Measurements from ENCODE around the gene LILRB3.

LILRB3 gene

DNA sequence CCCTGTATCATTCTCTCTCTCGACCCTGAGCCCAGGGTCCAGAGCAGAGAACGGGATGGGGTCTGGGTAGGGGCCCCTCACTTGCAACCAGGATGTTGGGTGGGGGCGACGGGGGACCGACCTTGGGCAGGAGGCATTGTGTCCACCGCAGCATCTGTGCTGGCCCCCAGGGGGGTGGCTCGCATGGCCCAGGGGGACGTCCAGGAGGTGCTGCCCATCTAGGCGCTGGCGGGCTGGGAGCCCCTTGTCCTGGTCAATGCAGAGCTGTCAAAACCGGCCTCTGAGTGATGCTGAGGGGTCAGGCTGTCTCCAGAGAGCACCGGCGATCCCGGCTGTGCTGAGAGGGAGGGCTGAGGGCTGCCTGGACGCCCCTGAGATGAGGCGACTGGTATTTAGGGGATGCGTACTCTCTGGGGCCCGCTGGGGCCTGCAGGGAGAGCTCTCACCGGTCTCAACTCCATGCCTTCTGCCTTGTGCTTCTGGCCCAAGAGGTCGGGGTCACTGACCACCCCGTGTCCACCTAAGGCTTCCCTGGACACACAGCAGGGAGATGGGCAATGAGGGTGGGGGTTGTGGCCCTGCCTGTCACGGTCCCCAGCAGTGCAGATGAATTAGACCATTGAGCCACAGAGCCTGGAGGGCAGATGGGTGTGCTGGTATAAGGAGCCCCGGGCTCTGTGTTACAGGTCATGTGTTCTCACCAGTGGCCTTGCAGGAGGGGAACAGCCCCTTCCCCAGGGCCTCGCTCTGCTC lies 13.6 kb downstream of the LILRB3 start:
- Histone ChIP-seq H4K8ac (ENCODE audit: low read length) (peak overlapping the region; percentile 67), H3K79me1 (replicated peaks; ENCODE audit: low read length, poor library complexity, severe bottlenecking) (peaks cover 7% of the 10 kb centered on the region), H2BK12ac (ENCODE audit: low read length in 2 of 2) (peak overlapping the region in 1 of 2 experiments; percentile 74), H2BK5ac (ENCODE audit: low read depth, low read length, poor library complexity, severe bottlenecking) (no peak overlapping the region), H3K9ac (ENCODE audit: low read length) (peak overlapping the region; percentile 82), H2AFZ (ENCODE audit: low read depth, low read length) (no peak overlapping the region), H3K9me3 (ENCODE audit: control insufficient read depth, low read length) (no peaks in the 10 kb centered on the region), H3K18ac (ENCODE audit: low read depth in 1 of 2, low read length in 2 of 2) (peak overlapping the region; percentile 52 to 58), H2AK5ac (ENCODE audit: low read length, severe bottlenecking) (no peak overlapping the region), H3K36me3 (ENCODE audit: control insufficient read depth in 1 of 2, insufficient read depth in 2 of 2, low read depth in 1 of 2, low read length in 2 of 2) (peaks cover 50 to 58% of the 10 kb centered on the region in 2 experiments), H3K23ac (ENCODE audit: low read length in 2 of 2) (peak overlapping the region in 1 of 2 experiments; percentile 36), H3K4ac (ENCODE audit: low read depth in 1 of 2, low read length in 2 of 2) (peak overlapping the region in 1 of 2 experiments; percentile 49), H3K27me3 (ENCODE audit: control insufficient read depth in 1 of 2, insufficient read depth in 1 of 2, low read length in 2 of 2) (no peaks in the 10 kb centered on the region), H3K4me3 (ENCODE audit: insufficient read depth in 1 of 2, low read depth in 1 of 2, low read length in 2 of 2) (no peak overlapping the region), H3K27ac (ENCODE audit: low read length, poor library complexity, severe bottlenecking) (peak overlapping the region; percentile 30), H3K4me1 (ENCODE audit: control insufficient read depth, insufficient read depth, low read depth, low read length) (peaks cover 50% of the 10 kb centered on the region), H4K91ac (ENCODE audit: low read length) (peak overlapping the region; percentile 43), H3K4me2 (ENCODE audit: low read length, poor library complexity, severe bottlenecking) (peak overlapping the region; percentile 5), H2BK15ac (ENCODE audit: low read depth, poor library complexity, severe bottlenecking) (peak overlapping the region; percentile 90), H2BK120ac (ENCODE audit: low read depth, low read length) (peak overlapping the region; percentile 67), H3K14ac (ENCODE audit: low read length in 2 of 2) (peak overlapping the region in 1 of 2 experiments; percentile 24)
- no peak for DNase-seq
- 60% methylated on average over 24 of the region's 24 CpGs for WGBS

GRCh38 chr19:54208784-54209057 lies 14.1 kb downstream of the LILRB3 start:
- H2AK5ac ChIP-seq (ENCODE audit: low read length, severe bottlenecking), result no peak overlapping the region
- H3K9ac ChIP-seq (ENCODE audit: low read length), result peak overlapping the region; percentile 82
- H3K27ac ChIP-seq (ENCODE audit: low read length, poor library complexity, severe bottlenecking), result no peak overlapping the region
- no peak overlapping the region for H2AFZ ChIP-seq (ENCODE audit: low read depth, low read length)
- no peak overlapping the region for H3K23ac ChIP-seq (ENCODE audit: low read length in 2 of 2)
- no peak overlapping the region for H2BK12ac ChIP-seq (ENCODE audit: low read length in 2 of 2)
- H3K27me3 ChIP-seq (ENCODE audit: control insufficient read depth in 1 of 2, insufficient read depth in 1 of 2, low read length in 2 of 2), result no peaks in the 10 kb centered on the region
- H3K14ac ChIP-seq (ENCODE audit: low read length in 2 of 2), result no peak overlapping the region
- H2BK120ac ChIP-seq (ENCODE audit: low read depth, low read length), result no peak overlapping the region
- H3K4me3 ChIP-seq (ENCODE audit: insufficient read depth in 1 of 2, low read depth in 1 of 2, low read length in 2 of 2), result no peak overlapping the region
- H2BK15ac ChIP-seq (ENCODE audit: low read depth, poor library complexity, severe bottlenecking), result no peak overlapping the region
- H3K4ac ChIP-seq (ENCODE audit: low read depth in 1 of 2, low read length in 2 of 2), result no peak overlapping the region
- peak overlapping the region; percentile 36 for H4K8ac ChIP-seq (ENCODE audit: low read length)
- H3K18ac ChIP-seq (ENCODE audit: low read depth in 1 of 2, low read length in 2 of 2), result peak overlapping the region in 1 of 2 experiments; percentile 13
- no peak overlapping the region for H4K91ac ChIP-seq (ENCODE audit: low read length)
- H2BK5ac ChIP-seq (ENCODE audit: low read depth, low read length, poor library complexity, severe bottlenecking), result no peak overlapping the region
- H3K4me1 ChIP-seq (ENCODE audit: control insufficient read depth, insufficient read depth, low read depth, low read length), result peaks cover 52% of the 10 kb centered on the region
- DNase-seq, result peak; percentile 26
- WGBS, result 89% methylated on average over 8 of the region's 8 CpGs
- no peak overlapping the region for H3K4me2 ChIP-seq (ENCODE audit: low read length, poor library complexity, severe bottlenecking)
- peaks cover 52 to 63% of the 10 kb centered on the region in 2 experiments for H3K36me3 ChIP-seq (ENCODE audit: control insufficient read depth in 1 of 2, insufficient read depth in 2 of 2, low read depth in 1 of 2, low read length in 2 of 2)
- H3K79me1 ChIP-seq (replicated peaks; ENCODE audit: low read length, poor library complexity, severe bottlenecking), result peaks cover 7% of the 10 kb centered on the region
- no peaks in the 10 kb centered on the region for H3K9me3 ChIP-seq (ENCODE audit: control insufficient read depth, low read length)

GRCh38 chr19:54207983-54208783 lies 14.6 kb downstream of the LILRB3 start:
- H3K36me3 ChIP-seq (ENCODE audit: control insufficient read depth in 1 of 2, insufficient read depth in 2 of 2, low read depth in 1 of 2, low read length in 2 of 2), result peaks cover 57 to 67% of the 10 kb centered on the region in 2 experiments
- H2BK12ac ChIP-seq (ENCODE audit: low read length in 2 of 2), result no peak overlapping the region
- H3K4ac ChIP-seq (ENCODE audit: low read depth in 1 of 2, low read length in 2 of 2), result no peak overlapping the region
- no peak overlapping the region for H2AFZ ChIP-seq (ENCODE audit: low read depth, low read length)
- H2BK15ac ChIP-seq (ENCODE audit: low read depth, poor library complexity, severe bottlenecking), result no peak overlapping the region
- no peak overlapping the region for H3K4me2 ChIP-seq (ENCODE audit: low read length, poor library complexity, severe bottlenecking)
- peak overlapping the region; percentile 82 for H3K9ac ChIP-seq (ENCODE audit: low read length)
- H3K79me1 ChIP-seq (replicated peaks; ENCODE audit: low read length, poor library complexity, severe bottlenecking), result peaks cover 4% of the 10 kb centered on the region
- H3K4me3 ChIP-seq (ENCODE audit: insufficient read depth in 1 of 2, low read depth in 1 of 2, low read length in 2 of 2), result no peak overlapping the region
- peak overlapping the region in 1 of 2 experiments; percentile 43 for H3K18ac ChIP-seq (ENCODE audit: low read depth in 1 of 2, low read length in 2 of 2)
- H3K4me1 ChIP-seq (ENCODE audit: control insufficient read depth, insufficient read depth, low read depth, low read length), result peaks cover 55% of the 10 kb centered on the region
- no peak overlapping the region for H3K23ac ChIP-seq (ENCODE audit: low read length in 2 of 2)
- no peak overlapping the region for H4K91ac ChIP-seq (ENCODE audit: low read length)
- H4K8ac ChIP-seq (ENCODE audit: low read length), result peak overlapping the region; percentile 36
- H3K14ac ChIP-seq (ENCODE audit: low read length in 2 of 2), result peak overlapping the region in 1 of 2 experiments; percentile 73
- WGBS, result 85% methylated on average over 18 of the region's 18 CpGs
- H3K27me3 ChIP-seq (ENCODE audit: control insufficient read depth in 1 of 2, insufficient read depth in 1 of 2, low read length in 2 of 2), result no peaks in the 10 kb centered on the region
- H2BK120ac ChIP-seq (ENCODE audit: low read depth, low read length), result no peak overlapping the region
- peak; percentile 84 for DNase-seq
- no peak overlapping the region for H2AK5ac ChIP-seq (ENCODE audit: low read length, severe bottlenecking)
- no peak overlapping the region for H2BK5ac ChIP-seq (ENCODE audit: low read depth, low read length, poor library complexity, severe bottlenecking)
- no peaks in the 10 kb centered on the region for H3K9me3 ChIP-seq (ENCODE audit: control insufficient read depth, low read length)
- H3K27ac ChIP-seq (ENCODE audit: low read length, poor library complexity, severe bottlenecking), result no peak overlapping the region

- no peak overlapping the region for H4K91ac ChIP-seq (ENCODE audit: low read length)
- no peaks in the 10 kb centered on the region for H3K9me3 ChIP-seq (ENCODE audit: control insufficient read depth, low read length)
- WGBS, result 91% methylated on average over 5 of the region's 5 CpGs
- no peak overlapping the region for H3K4me2 ChIP-seq (ENCODE audit: low read length, poor library complexity, severe bottlenecking)
- peaks cover 60 to 71% of the 10 kb centered on the region in 2 experiments for H3K36me3 ChIP-seq (ENCODE audit: control insufficient read depth in 1 of 2, insufficient read depth in 2 of 2, low read depth in 1 of 2, low read length in 2 of 2)
- H3K4ac ChIP-seq (ENCODE audit: low read depth in 1 of 2, low read length in 2 of 2), result no peak overlapping the region
- no peak overlapping the region for H2AK5ac ChIP-seq (ENCODE audit: low read length, severe bottlenecking)
- H2BK5ac ChIP-seq (ENCODE audit: low read depth, low read length, poor library complexity, severe bottlenecking), result no peak overlapping the region
- no peak overlapping the region for H2AFZ ChIP-seq (ENCODE audit: low read depth, low read length)
- no peak overlapping the region for H2BK15ac ChIP-seq (ENCODE audit: low read depth, poor library complexity, severe bottlenecking)
- DNase-seq, result no peak
- no peak overlapping the region for H3K14ac ChIP-seq (ENCODE audit: low read length in 2 of 2)
- H3K4me1 ChIP-seq (ENCODE audit: control insufficient read depth, insufficient read depth, low read depth, low read length), result peaks cover 59% of the 10 kb centered on the region
- no peak overlapping the region for H3K27ac ChIP-seq (ENCODE audit: low read length, poor library complexity, severe bottlenecking)
- no peak overlapping the region for H2BK12ac ChIP-seq (ENCODE audit: low read length in 2 of 2)
- H4K8ac ChIP-seq (ENCODE audit: low read length), result no peak overlapping the region
- no peak overlapping the region for H2BK120ac ChIP-seq (ENCODE audit: low read depth, low read length)
- H3K18ac ChIP-seq (ENCODE audit: low read depth in 1 of 2, low read length in 2 of 2), result peak overlapping the region in 1 of 2 experiments; percentile 43
- H3K27me3 ChIP-seq (ENCODE audit: control insufficient read depth in 1 of 2, insufficient read depth in 1 of 2, low read length in 2 of 2), result no peaks in the 10 kb centered on the region
- no peak overlapping the region for H3K4me3 ChIP-seq (ENCODE audit: insufficient read depth in 1 of 2, low read depth in 1 of 2, low read length in 2 of 2)
- H3K23ac ChIP-seq (ENCODE audit: low read length in 2 of 2), result no peak overlapping the region
- H3K9ac ChIP-seq (ENCODE audit: low read length), result peak overlapping the region; percentile 82
- peaks cover 3% of the 10 kb centered on the region for H3K79me1 ChIP-seq (replicated peaks; ENCODE audit: low read length, poor library complexity, severe bottlenecking)
Measured at GRCh38 chr19:54207676-54207982, 15.2 kb downstream of the LILRB3 start.

All from mesenchymal stem cell (in vitro differentiated cells and primary cell).